Muscle layer of duodenum (tissue), 2 donors: ENCODE data around the gene SLC6A6.

ENCODE experiments used
- H3K27ac ChIP-seq: one replicate; pipeline ENCODE4 v1.7.0; 2013; ENCODE audit warnings: mild to moderate bottlenecking, low read length
- H3K27me3 ChIP-seq: one replicate; pipeline ENCODE4 v1.7.0; 2013; ENCODE audit warnings: low read depth, mild to moderate bottlenecking, control low read depth, low read length
- H3K36me3 ChIP-seq, 2 donors: one replicate each; pipeline ENCODE4 v1.7.0; 2013; ENCODE audit warnings: low read length in 2 of 2, control low read depth in 1 of 2, mild to moderate bottlenecking in 1 of 2; ENCODE audit not compliant: insufficient read depth in 2 of 2, control insufficient read depth in 1 of 2
- H3K4me1 ChIP-seq, 2 donors: one replicate each; pipeline ENCODE4 v1.7.0; 2013; ENCODE audit warnings: low read length in 2 of 2, mild to moderate bottlenecking in 2 of 2, control low read depth in 1 of 2, moderate library complexity in 1 of 2; ENCODE audit not compliant: insufficient read depth in 2 of 2, control insufficient read depth in 1 of 2
- H3K4me3 ChIP-seq, 2 donors: one replicate each; pipeline ENCODE4 v1.7.0; 2013; ENCODE audit warnings: low read length in 2 of 2, low read depth in 1 of 2, mild to moderate bottlenecking in 1 of 2
- H3K9me3 ChIP-seq, 2 donors: one replicate each; pipeline ENCODE4 v1.7.0; 2013; ENCODE audit warnings: low read length in 2 of 2, control low read depth in 1 of 2, mild to moderate bottlenecking in 1 of 2; ENCODE audit not compliant: control insufficient read depth in 1 of 2
- donor health status: healthy.

SLC6A6 gene

GRCh38 chr3:14364580-14365292, 37.7 kb upstream of the SLC6A6 start:
- peaks cover 3% of the 10 kb centered on the region for H3K27me3 ChIP-seq
- no peaks in the 10 kb centered on the region for H3K36me3 ChIP-seq
- H3K27ac ChIP-seq = no peak overlapping the region
- peaks cover 4% of the 10 kb centered on the region in 2 donors for H3K4me1 ChIP-seq
- no peaks in the 10 kb centered on the region for H3K9me3 ChIP-seq
- no peak overlapping the region for H3K4me3 ChIP-seq

GRCh38 chr3:14366248-14366647, 36.2 kb upstream of the SLC6A6 start:
- Histone ChIP-seq H3K27ac (no peak overlapping the region), H3K4me3 (no peak overlapping the region), H3K36me3 (no peaks in the 10 kb centered on the region), H3K9me3 (no peaks in the 10 kb centered on the region), H3K4me1 (peaks cover 4% of the 10 kb centered on the region in 2 donors), H3K27me3 (no peaks in the 10 kb centered on the region)

- Histone ChIP-seq H3K4me3 (no peak overlapping the region), H3K9me3 (no peaks in the 10 kb centered on the region), H3K36me3 (no peaks in the 10 kb centered on the region), H3K27me3 (no peaks in the 10 kb centered on the region), H3K27ac (no peak overlapping the region), H3K4me1 (peaks cover 8 to 9% of the 10 kb centered on the region in 2 donors)
Observed at GRCh38 chr3:14366915-14367823, 35.2 kb upstream of the SLC6A6 start.

- Histone ChIP-seq H3K9me3 (no peaks in the 10 kb centered on the region), H3K36me3 (no peaks in the 10 kb centered on the region), H3K27ac (no peak overlapping the region), H3K4me1 (peaks cover 9 to 11% of the 10 kb centered on the region in 2 donors), H3K27me3 (no peaks in the 10 kb centered on the region), H3K4me3 (no peak overlapping the region)
Observed at GRCh38 chr3:14368146-14368545, 34.3 kb upstream of the SLC6A6 start.

DNA sequence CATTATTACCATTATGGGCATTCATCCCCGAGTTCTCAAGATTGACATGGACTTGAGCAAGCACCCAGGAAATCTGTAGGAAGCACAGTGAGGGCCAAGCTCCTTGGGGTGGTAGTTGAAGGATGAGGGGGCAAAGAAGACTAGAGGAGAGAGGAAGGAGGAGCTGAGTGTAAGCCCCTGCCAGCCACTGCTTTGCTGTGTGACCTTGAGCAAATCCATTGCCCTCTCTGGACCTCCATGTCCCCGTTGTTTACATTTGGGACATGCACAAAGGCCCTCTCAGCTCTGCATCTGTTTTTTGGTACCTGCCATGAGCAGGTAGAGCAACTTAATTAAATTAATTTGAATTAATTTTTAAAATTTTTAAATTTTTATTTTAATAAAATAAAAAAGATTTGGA, 33.5 kb upstream of the SLC6A6 start:
- no peaks in the 10 kb centered on the region for H3K27me3 ChIP-seq
- H3K4me1 ChIP-seq = peaks cover 9 to 13% of the 10 kb centered on the region in 2 donors
- no peak overlapping the region for H3K4me3 ChIP-seq
- no peaks in the 10 kb centered on the region for H3K36me3 ChIP-seq
- H3K9me3 ChIP-seq = no peaks in the 10 kb centered on the region
- no peak overlapping the region for H3K27ac ChIP-seq

- no peak overlapping the region for H3K27ac ChIP-seq
- no peaks in the 10 kb centered on the region for H3K36me3 ChIP-seq
- peaks cover 5 to 13% of the 10 kb centered on the region in 2 donors for H3K4me1 ChIP-seq
- H3K9me3 ChIP-seq = no peaks in the 10 kb centered on the region
- no peak overlapping the region for H3K4me3 ChIP-seq
- no peaks in the 10 kb centered on the region for H3K27me3 ChIP-seq
Observed at GRCh38 chr3:14369675-14370669, 32.4 kb upstream of the SLC6A6 start.

DNA sequence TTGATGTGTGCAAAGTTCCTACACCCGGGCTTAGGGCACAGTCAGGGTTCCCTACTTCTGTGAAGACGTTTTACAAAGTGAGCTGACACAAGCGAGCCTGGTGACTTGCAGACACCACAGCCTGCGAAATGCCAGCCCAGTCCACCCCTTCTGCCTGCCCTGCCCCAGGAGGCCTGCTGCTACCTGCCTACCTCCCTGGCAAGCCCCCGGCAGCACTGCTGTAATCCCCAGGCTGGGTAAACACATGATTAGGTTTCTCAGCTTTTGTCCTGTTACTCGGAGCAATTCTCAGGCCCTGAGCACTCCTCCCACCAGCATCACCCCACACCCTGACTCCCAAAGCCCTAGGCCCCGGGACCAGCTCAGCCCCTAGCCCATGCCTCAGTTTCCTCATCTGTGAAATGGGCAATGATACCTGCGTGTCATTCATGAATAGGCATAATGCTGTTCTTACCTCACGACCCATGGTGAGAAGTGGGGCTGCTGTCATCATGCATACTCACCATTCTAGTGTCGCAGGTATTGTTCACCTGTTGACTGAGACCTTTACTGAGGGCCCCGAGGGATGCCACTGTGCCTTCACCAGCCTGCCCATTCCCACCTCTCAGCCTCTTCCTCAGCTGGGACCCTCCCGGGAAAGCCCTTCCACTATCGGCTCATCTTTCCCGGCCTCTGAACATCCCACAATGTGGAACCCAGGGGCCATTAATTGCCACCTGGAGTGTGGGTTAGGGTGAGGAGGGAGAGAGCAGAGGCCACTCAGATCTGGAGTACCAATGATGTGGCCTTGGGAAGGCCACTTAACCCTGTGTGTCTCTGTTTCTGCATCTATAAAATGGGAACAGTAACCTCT, 31.5 kb upstream of the SLC6A6 start:
- Histone ChIP-seq H3K27me3 (no peaks in the 10 kb centered on the region), H3K36me3 (no peaks in the 10 kb centered on the region), H3K9me3 (no peaks in the 10 kb centered on the region), H3K4me3 (no peak overlapping the region), H3K4me1 (peaks cover 5 to 13% of the 10 kb centered on the region in 2 donors), H3K27ac (no peak overlapping the region)

DNA sequence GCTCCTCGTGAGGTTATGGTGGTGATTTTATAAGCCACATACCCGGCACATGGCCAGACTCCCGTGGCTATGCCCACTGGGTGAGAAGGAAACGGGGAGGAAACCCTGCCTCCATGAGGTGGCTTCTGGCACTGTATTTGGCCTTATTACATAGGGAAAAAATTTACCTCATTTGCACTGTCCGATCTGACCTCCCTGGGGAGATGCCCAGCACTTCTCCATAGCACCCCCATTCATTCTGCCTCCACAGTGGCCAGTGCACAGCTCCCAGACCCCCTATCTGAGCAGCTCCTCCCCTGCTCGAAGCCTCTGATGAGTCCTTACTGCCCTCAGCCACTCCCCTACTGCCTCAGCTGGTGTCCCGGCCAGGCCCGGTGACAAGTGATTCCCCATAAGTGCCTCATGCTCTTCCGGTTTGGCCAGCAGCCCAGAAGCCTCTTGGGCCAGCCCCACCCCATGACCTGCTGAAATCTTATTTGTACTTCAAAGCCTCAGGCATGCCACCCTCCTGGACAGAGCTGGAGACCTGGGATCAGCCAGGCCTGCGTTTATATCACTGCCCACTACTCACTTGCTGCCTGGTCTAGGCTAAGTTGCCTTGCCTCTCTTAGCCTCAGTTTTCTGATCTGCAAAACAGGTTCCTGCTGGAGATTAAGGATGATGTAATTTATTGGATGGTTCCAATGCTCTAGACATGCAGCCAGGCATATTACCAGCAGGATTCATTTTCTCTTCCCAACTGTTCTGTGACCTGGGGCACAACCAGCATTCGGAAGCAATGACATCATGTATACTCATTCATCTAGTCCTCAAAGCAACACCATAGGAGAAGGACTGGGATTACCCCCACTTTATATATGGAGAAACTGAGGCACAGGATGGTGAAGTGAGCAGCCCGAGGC, 30.6 kb upstream of the SLC6A6 start:
- H3K4me1 ChIP-seq = peaks cover 5 to 13% of the 10 kb centered on the region in 2 donors
- H3K4me3 ChIP-seq = no peak overlapping the region
- no peaks in the 10 kb centered on the region for H3K9me3 ChIP-seq
- no peaks in the 10 kb centered on the region for H3K36me3 ChIP-seq
- no peaks in the 10 kb centered on the region for H3K27me3 ChIP-seq
- no peak overlapping the region for H3K27ac ChIP-seq

- no peaks in the 10 kb centered on the region for H3K36me3 ChIP-seq
- no peak overlapping the region for H3K4me3 ChIP-seq
- H3K9me3 ChIP-seq = no peaks in the 10 kb centered on the region
- no peaks in the 10 kb centered on the region for H3K27me3 ChIP-seq
- H3K4me1 ChIP-seq = peaks cover 5 to 13% of the 10 kb centered on the region in 2 donors
- no peak overlapping the region for H3K27ac ChIP-seq
Observed at GRCh38 chr3:14372587-14372986, 29.8 kb upstream of the SLC6A6 start.
